GM21528 (cell line): ENCODE data around the gene PPP2R2C.

Experiments used
- ATAC-seq: cut with Tn5 transposase; IDR thresholded peaks from one replicate; pipeline ENCODE4 v1.9.1; 2021; ENCODE audit warnings: mild to moderate bottlenecking, moderate library complexity; ENCODE audit not compliant: unreplicated experiment, low FRiP score

PPP2R2C gene

GRCh38 chr4:6494431-6495295, 22.2 kb upstream of the PPP2R2C start:
- ATAC-seq, result no peak

GRCh38 chr4:6493658-6494304, 21.4 kb upstream of the PPP2R2C start:
- ATAC-seq, result no peak

- ATAC-seq, result no peak
Observed at GRCh38 chr4:6492861-6493657, 20.6 kb upstream of the PPP2R2C start.

GRCh38 chr4:6492027-6492590, 19.7 kb upstream of the PPP2R2C start:
- ATAC-seq, result no peak

- ATAC-seq, result no peak
Observed at GRCh38 chr4:6491235-6491634, 18.8 kb upstream of the PPP2R2C start.

- no peak for ATAC-seq
Observed at GRCh38 chr4:6489927-6490326, 17.5 kb upstream of the PPP2R2C start.

GRCh38 chr4:6487466-6487865, 15.1 kb upstream of the PPP2R2C start:
- ATAC-seq, result no peak

GRCh38 chr4:6480534-6481088, 8.2 kb upstream of the PPP2R2C start:
- no peak for ATAC-seq

GRCh38 chr4:6478546-6479220, 6.3 kb upstream of the PPP2R2C start:
- ATAC-seq, result no peak

GRCh38 chr4:6476893-6477292, 4.5 kb upstream of the PPP2R2C start:
- ATAC-seq, result no peak

- no peak for ATAC-seq
Observed at GRCh38 chr4:6475492-6476020, 3.1 kb upstream of the PPP2R2C start.

- no peak for ATAC-seq
Observed at GRCh38 chr4:6474705-6475457, 2.5 kb upstream of the PPP2R2C start.

- no peak for ATAC-seq
Observed at GRCh38 chr4:6474053-6474568, 1.7 kb upstream of the PPP2R2C start.

- ATAC-seq, result no peak
Observed at GRCh38 chr4:6473264-6474052, 1.0 kb upstream of the PPP2R2C start.

- no peak for ATAC-seq
Observed at GRCh38 chr4:6472008-6472386, 417 bp downstream of the PPP2R2C start.

- ATAC-seq, result no peak
Observed at GRCh38 chr4:6471307-6472007, 957 bp downstream of the PPP2R2C start.

- no peak for ATAC-seq
Observed at GRCh38 chr4:6470502-6471306, 1.7 kb downstream of the PPP2R2C start.
